ENCODE measurements around the gene IGFN1. TPM values are rescaled to one million over a fixed set of nuclear protein-coding genes. Genes with fewer than 3 reads are reported as not detected.
"Not testable (repeated sequence)": the region's sequence is repeated elsewhere in the genome, so short reads cannot be mapped to it uniquely, and the experiment has no call there.

IGFN1 gene
- total and polyA plus RNA-seq, 10 of the 15 experiments (the other 5 are each of a cell fraction or from before 2014, with no cell fraction given) = not detected

DNA sequence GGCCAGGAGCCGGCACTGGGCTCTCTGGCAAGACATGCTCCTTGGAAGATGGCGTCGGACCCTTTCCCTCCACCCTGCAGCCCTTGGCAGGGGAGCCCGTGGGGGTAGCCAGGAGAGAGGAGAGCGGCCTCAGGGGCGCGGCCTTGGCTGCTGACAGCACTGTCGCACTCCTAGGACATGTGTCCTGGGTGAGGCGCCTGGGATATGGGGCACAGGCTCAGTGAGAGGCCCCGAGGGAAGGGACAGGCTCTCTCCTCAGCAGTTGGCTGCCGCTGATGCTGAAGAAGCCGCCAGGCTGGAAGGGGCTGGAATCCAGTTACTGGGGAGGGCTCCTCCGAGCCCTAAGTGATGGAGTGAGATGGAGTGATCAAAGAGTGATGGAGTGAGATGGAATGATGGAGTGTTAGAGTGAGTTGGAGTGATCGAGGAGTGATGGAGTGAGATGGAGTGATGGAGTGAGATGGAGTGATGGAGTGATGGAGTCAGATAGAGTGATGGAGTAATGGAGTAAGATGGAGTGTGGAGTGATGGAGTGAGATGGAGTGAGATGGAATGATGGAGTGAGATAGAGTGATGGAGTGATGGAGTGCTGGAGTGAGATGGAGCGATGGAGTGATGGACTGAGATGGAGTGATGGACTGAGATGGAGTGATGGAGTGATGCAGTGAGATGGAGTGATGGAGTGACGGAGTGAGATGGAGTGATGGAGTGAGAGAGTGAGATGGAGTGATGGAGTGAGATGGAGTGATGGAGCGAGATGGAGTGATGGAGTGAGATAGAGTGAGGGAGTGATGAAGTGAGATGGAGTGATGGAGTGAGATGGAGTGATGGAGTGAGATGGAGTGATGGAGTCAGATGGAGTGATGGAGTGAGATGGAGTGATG, 65.1 kb downstream of the IGFN1 start:
- Histone ChIP-seq H3K9me3 (replicated peaks; ENCODE audit: control insufficient read depth, insufficient read depth, low read length) (no peaks in the 10 kb centered on the region), H3K4me3 (no peak overlapping the region), H3K79me2 (ENCODE audit: control insufficient read depth, insufficient read depth, low read length) (no peaks in the 10 kb centered on the region), H3K36me3 (ENCODE audit: control insufficient read depth in 2 of 2, insufficient read depth in 2 of 2, low read length in 1 of 2) (no peaks in the 10 kb centered on the region), H3K9ac (ENCODE audit: control insufficient read depth, insufficient read depth, low read length) (no peak overlapping the region), H3K4me2 (ENCODE audit: control insufficient read depth, insufficient read depth) (no peak overlapping the region), H3K27ac (ENCODE audit: control insufficient read depth, insufficient read depth) (no peak overlapping the region), H3K4me1 (ENCODE audit: control insufficient read depth, insufficient read depth, low read length) (no peaks in the 10 kb centered on the region), H4K20me1 (ENCODE audit: control insufficient read depth, insufficient read depth) (no peaks in the 10 kb centered on the region), H2AFZ (ENCODE audit: control insufficient read depth, low read depth, low read length) (no peak overlapping the region), H3K27me3 (replicated peaks in 1 of 2; ENCODE audit: control insufficient read depth in 2 of 2, insufficient read depth in 2 of 2, low read length in 1 of 2) (peaks cover 0 to 2% of the 10 kb centered on the region in 2 experiments; a peak in 2 of 4 replicates)
- intact Hi-C loops (cut with micrococcal nuclease; ENCODE audit: unreplicated experiment) (loop anchor here (10.0 kb wide), 1 partner anchor 259 kb away; no protein-coding TSS in a partner anchor), in situ Hi-C loops (cut with MboI) (no loop called here)
- no peak for DNase-seq (ENCODE audit: low read depth, low spot score)
- ATAC-seq = no peak
- 59% methylated on average over 17 of the region's 17 CpGs for WGBS (ENCODE audit: insufficient coverage, insufficient replicate concordance, low lambda C conversion rate, missing lambda C conversion rate)
- no TSS peak for BruUV-seq (replicated peaks)
- no peak for FAIRE-seq
- ChIA-PET POLR2A (no interaction called here), CTCF (interaction anchor here (2.4 kb wide), 1 partner anchor 150 kb away, joined by 9 read pairs; no protein-coding TSS in a partner anchor), SMC1A (ENCODE audit: uncharacterized antibody, unreplicated experiment) (interaction anchor here (2.3 kb wide), 1 partner anchor 106 kb away, joined by 7 read pairs; no protein-coding TSS in a partner anchor), RAD21 (ENCODE audit: unreplicated experiment) (interaction anchor here (1.5 kb wide), 1 partner anchor 56 kb away, joined by 6 read pairs; no protein-coding TSS in a partner anchor)
- TF ChIP-seq, protein P1, sequence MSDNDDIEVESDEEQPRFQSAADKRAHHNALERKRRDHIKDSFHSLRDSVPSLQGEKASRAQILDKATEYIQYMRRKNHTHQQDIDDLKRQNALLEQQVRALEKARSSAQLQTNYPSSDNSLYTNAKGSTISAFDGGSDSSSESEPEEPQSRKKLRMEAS (IDR thresholded peaks at IDR 0.05; ENCODE audit: low read depth, low read length) = no peak
- TF ChIP-seq SP1 (IDR thresholded peaks at IDR 0.05; ENCODE audit: low read depth, low read length) = no peak
- no peak for TF ChIP-seq ETV6 (conservative IDR thresholded peaks at IDR 0.05 in 1 of 2, IDR thresholded peaks at IDR 0.05 in 1 of 2; ENCODE audit: borderline replicate concordance in 1 of 2, low read depth in 1 of 2)
- no peak for TF ChIP-seq ZBTB40 (IDR thresholded peaks at IDR 0.05; ENCODE audit: borderline replicate concordance)

GRCh38 chr1:201258132-201258531, 67.5 kb downstream of the IGFN1 start:
- RAD21 ChIA-PET (ENCODE audit: unreplicated experiment); H3K36me3 ChIP-seq (ENCODE audit: control insufficient read depth in 2 of 2, insufficient read depth in 2 of 2, low read length in 1 of 2); H3K79me2 ChIP-seq (ENCODE audit: control insufficient read depth, insufficient read depth, low read length); DNase-seq (ENCODE audit: low read depth, low spot score); in situ Hi-C loops (cut with MboI); BruUV-seq (replicated peaks); H3K9me3 ChIP-seq (replicated peaks; ENCODE audit: control insufficient read depth, insufficient read depth, low read length); H3K27me3 ChIP-seq (replicated peaks in 1 of 2; ENCODE audit: control insufficient read depth in 2 of 2, insufficient read depth in 2 of 2, low read length in 1 of 2); H2AFZ ChIP-seq (ENCODE audit: control insufficient read depth, low read depth, low read length); ATAC-seq; H3K9ac ChIP-seq (ENCODE audit: control insufficient read depth, insufficient read depth, low read length); H3K4me1 ChIP-seq (ENCODE audit: control insufficient read depth, insufficient read depth, low read length); FAIRE-seq; H4K20me1 ChIP-seq (ENCODE audit: control insufficient read depth, insufficient read depth); H3K27ac ChIP-seq (ENCODE audit: control insufficient read depth, insufficient read depth); H3K4me2 ChIP-seq (ENCODE audit: control insufficient read depth, insufficient read depth); POLR2A ChIA-PET; CTCF ChIA-PET; H3K4me3 ChIP-seq; SMC1A ChIA-PET (ENCODE audit: uncharacterized antibody, unreplicated experiment): not testable (repeated sequence)
- intact Hi-C loops (cut with micrococcal nuclease; ENCODE audit: unreplicated experiment) = loop anchor here (10.0 kb wide), 1 partner anchor 257 kb away; no protein-coding TSS in a partner anchor

Measured in GM12878 (cell line).